Coronary artery (tissue), 2 donors: ENCODE results near the gene CEMIP.

Source experiments
- DNase-seq: peaks from one replicate; pipeline ENCODE4 v3.0.0-alpha.2; 2017; ENCODE audit warnings: low spot score
- H3K27ac ChIP-seq, 2 donors: fragments of 200-600 bp; sonication (generic); one replicate each; pipeline ENCODE4 v1.5.1; 2016 to 2019
- H3K4me3 ChIP-seq: fragments of 200-600 bp; sonication (generic); 2 replicates; pipeline ENCODE4 v1.5.1; 2016; ENCODE audit warnings: mild to moderate bottlenecking, moderate library complexity
- CTCF ChIP-seq: fragments of 200-600 bp; sonication (generic); IDR thresholded peaks from one replicate; pipeline ENCODE4 v1.5.1; 2019; ENCODE audit warnings: antibody characterized with exemption

CEMIP gene

DNA sequence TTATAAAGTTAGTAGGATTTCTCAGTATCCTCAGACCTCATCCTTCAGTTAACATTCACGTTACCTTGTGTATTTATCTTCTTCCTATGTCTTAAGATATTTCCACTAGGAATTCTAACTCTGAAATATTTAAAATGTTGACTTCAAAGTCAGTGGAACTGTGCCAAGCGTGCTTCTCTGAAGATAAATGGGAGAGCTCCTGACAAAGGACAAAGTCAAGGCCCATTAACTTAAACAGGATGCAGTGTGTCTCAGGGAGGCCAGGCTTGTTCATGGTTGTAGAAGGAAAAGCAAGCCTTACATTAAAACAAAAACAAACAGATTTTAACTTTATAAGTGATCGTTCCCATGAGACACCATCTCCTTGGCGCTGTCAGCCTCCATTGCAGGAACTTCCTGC is 42.6 kb upstream of the CEMIP start:
- H3K27ac ChIP-seq: no peak overlapping the region
- no peak for DNase-seq
- no peak overlapping the region for H3K4me3 ChIP-seq
- no peak for TF ChIP-seq CTCF

- no peak overlapping the region for H3K27ac ChIP-seq
- no peak overlapping the region for H3K4me3 ChIP-seq
- DNase-seq: no peak
- TF ChIP-seq CTCF: no peak
These were observed 39.3 kb upstream of the CEMIP start for GRCh38 chr15:80739919-80740318.

DNA sequence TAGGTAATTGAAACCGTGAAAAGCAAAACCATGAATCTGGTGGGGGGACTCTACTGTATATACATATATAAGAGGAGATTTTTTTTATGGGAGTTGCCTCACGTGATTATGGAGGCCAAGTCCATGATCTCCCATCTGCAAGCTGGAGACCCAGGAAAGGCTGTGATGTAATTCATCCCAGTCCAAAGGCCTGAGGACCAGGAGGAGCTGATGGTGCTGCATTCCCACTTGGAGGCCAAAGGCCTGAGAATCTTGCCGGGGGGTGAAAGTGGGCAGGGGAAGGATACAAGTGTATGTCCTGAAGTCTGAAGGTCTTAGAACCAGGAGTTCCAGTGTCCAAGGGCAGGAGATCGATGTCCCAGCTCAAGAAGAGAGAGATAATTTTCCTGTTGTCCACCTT is 37.1 kb upstream of the CEMIP start:
- H3K4me3 ChIP-seq: no peak overlapping the region
- H3K27ac ChIP-seq: no peak overlapping the region
- TF ChIP-seq CTCF: no peak
- no peak for DNase-seq

DNA sequence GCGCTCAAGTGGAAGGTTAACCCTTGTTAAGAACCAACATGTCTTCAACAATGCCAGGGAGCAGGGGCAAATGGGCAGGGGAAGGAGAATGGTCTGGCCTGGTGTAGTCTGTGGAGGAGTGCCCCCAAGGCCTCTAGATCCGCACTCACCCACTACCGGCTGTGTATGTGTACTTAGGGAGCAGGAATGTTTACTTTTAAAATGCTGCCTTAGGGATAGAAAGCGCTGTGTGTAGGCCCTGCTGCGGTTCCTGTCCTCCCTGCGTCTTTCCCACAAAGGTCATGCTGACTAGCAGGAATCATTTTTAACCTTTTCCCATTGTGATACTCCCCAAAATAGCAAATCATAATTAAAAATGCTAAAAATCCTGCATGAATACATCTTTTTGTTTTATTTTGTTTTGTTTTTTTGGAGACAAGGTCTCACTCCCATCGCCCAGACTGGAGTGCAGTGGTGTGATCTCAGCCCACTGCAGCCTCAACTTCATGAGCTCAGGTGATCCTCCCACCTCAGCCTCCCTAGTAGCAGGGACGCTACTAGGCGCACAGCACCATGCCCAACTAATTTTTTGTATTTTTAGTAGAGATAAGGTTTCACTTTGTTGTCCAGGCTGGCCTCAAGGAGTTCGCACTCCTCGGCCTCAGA is 35.9 kb upstream of the CEMIP start:
- H3K27ac ChIP-seq: no peak overlapping the region
- TF ChIP-seq CTCF: no peak
- DNase-seq: no peak
- no peak overlapping the region for H3K4me3 ChIP-seq

DNA sequence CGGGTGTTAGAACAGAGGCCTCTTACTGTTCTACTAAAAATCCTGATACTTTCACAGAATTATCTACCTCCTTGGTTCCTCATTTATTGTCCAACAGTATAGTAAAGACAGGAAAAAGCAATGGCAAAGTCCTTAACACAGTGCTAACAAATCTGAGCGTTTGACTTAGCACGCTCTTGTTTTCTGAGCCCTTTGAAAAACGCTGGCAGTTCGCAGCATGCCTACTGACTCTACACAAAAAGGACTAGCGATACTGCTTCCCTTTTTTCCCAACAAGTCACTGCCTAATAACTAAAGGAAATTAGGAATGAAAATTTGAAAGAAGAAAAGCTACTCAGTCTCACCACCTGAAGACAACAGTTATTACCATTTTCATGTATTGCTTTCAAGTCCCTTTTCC is 34.8 kb upstream of the CEMIP start:
- H3K4me3 ChIP-seq: no peak overlapping the region
- no peak for TF ChIP-seq CTCF
- DNase-seq: no peak
- no peak overlapping the region for H3K27ac ChIP-seq

DNA sequence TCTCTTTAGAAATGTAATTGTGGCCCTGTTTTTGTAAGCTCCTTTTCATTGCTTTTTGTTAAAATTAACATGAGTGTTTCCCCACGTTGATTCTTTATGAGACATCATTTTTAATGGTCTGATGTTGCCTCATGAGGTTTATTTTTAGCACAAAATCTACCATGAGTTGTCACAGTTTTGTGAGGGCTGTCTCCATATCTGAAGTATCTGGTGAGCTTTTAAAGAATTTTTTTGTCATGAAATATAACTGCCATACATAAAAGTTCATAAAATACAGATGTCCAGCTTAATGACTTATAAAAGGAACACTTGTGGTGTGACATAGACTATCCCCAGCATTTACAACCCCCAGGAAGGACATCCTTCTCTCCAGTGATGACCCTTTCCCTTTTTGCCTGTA is 34.3 kb upstream of the CEMIP start:
- no peak for DNase-seq
- no peak for TF ChIP-seq CTCF
- no peak overlapping the region for H3K4me3 ChIP-seq
- no peak overlapping the region for H3K27ac ChIP-seq

GRCh38 chr15:80745888-80746287 is 33.3 kb upstream of the CEMIP start:
- Histone ChIP-seq H3K4me3 (no peak overlapping the region), H3K27ac (no peak overlapping the region)
- DNase-seq: no peak
- no peak for TF ChIP-seq CTCF
